Measurements from ENCODE around the gene PCSK6.

PCSK6 gene

GRCh38 chr15:101264911-101265641 is 224.4 kb downstream of the PCSK6 start:
- H3K9me3 ChIP-seq (ENCODE audit: control insufficient read depth, insufficient read depth, low read length): no peaks in the 10 kb centered on the region
- no peak overlapping the region for H3K4me3 ChIP-seq (ENCODE audit: low read depth, low read length)
- H3K9ac ChIP-seq (ENCODE audit: low read depth, low read length): no peak overlapping the region
- H3K27me3 ChIP-seq (ENCODE audit: control insufficient read depth, insufficient read depth, low read length): no peaks in the 10 kb centered on the region
- H3K4me1 ChIP-seq (ENCODE audit: control insufficient read depth, insufficient read depth, low read length): no peaks in the 10 kb centered on the region
- peaks cover 8% of the 10 kb centered on the region for H3K36me3 ChIP-seq (ENCODE audit: control insufficient read depth, insufficient read depth, low read length)

GRCh38 chr15:101264011-101264410 is 225.5 kb downstream of the PCSK6 start:
- no peaks in the 10 kb centered on the region for H3K9me3 ChIP-seq (ENCODE audit: control insufficient read depth, insufficient read depth, low read length)
- no peaks in the 10 kb centered on the region for H3K27me3 ChIP-seq (ENCODE audit: control insufficient read depth, insufficient read depth, low read length)
- no peak overlapping the region for H3K9ac ChIP-seq (ENCODE audit: low read depth, low read length)
- no peak overlapping the region for H3K4me3 ChIP-seq (ENCODE audit: low read depth, low read length)
- H3K36me3 ChIP-seq (ENCODE audit: control insufficient read depth, insufficient read depth, low read length): peaks cover 4% of the 10 kb centered on the region
- H3K4me1 ChIP-seq (ENCODE audit: control insufficient read depth, insufficient read depth, low read length): no peaks in the 10 kb centered on the region

GRCh38 chr15:101262551-101262950 is 227.0 kb downstream of the PCSK6 start:
- H3K27me3 ChIP-seq (ENCODE audit: control insufficient read depth, insufficient read depth, low read length): no peaks in the 10 kb centered on the region
- H3K4me3 ChIP-seq (ENCODE audit: low read depth, low read length): no peak overlapping the region
- H3K9me3 ChIP-seq (ENCODE audit: control insufficient read depth, insufficient read depth, low read length): no peaks in the 10 kb centered on the region
- peaks cover 3% of the 10 kb centered on the region for H3K36me3 ChIP-seq (ENCODE audit: control insufficient read depth, insufficient read depth, low read length)
- no peak overlapping the region for H3K9ac ChIP-seq (ENCODE audit: low read depth, low read length)
- peaks cover 7% of the 10 kb centered on the region for H3K4me1 ChIP-seq (ENCODE audit: control insufficient read depth, insufficient read depth, low read length)

- H3K36me3 ChIP-seq (ENCODE audit: control insufficient read depth, insufficient read depth, low read length): no peaks in the 10 kb centered on the region
- no peak overlapping the region for H3K9ac ChIP-seq (ENCODE audit: low read depth, low read length)
- peaks cover 7% of the 10 kb centered on the region for H3K4me1 ChIP-seq (ENCODE audit: control insufficient read depth, insufficient read depth, low read length)
- H3K27me3 ChIP-seq (ENCODE audit: control insufficient read depth, insufficient read depth, low read length): no peaks in the 10 kb centered on the region
- no peaks in the 10 kb centered on the region for H3K9me3 ChIP-seq (ENCODE audit: control insufficient read depth, insufficient read depth, low read length)
- H3K4me3 ChIP-seq (ENCODE audit: low read depth, low read length): no peak overlapping the region
Observed at GRCh38 chr15:101258238-101259144, 231.0 kb downstream of the PCSK6 start.

DNA sequence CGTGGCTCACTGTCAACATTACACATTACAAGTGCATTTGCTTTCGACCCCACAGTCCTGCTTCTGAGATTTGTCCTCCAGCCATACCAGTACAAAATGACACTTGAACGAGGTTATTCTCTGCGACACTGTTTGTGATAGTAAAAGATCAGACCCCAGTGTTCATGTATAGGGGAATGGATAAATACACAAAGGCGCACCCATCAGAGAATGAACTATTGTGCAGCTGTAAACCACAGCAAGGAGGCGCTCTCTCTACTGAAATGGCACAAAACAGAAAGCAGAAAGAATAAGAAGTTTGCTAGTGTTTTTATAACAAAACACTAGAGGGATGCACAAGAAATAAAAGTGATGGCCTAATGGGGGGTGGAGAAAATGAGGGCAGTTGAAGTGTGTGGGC is 232.8 kb downstream of the PCSK6 start:
- no peak overlapping the region for H3K9ac ChIP-seq (ENCODE audit: low read depth, low read length)
- no peaks in the 10 kb centered on the region for H3K9me3 ChIP-seq (ENCODE audit: control insufficient read depth, insufficient read depth, low read length)
- peaks cover 7% of the 10 kb centered on the region for H3K4me1 ChIP-seq (ENCODE audit: control insufficient read depth, insufficient read depth, low read length)
- no peak overlapping the region for H3K4me3 ChIP-seq (ENCODE audit: low read depth, low read length)
- H3K36me3 ChIP-seq (ENCODE audit: control insufficient read depth, insufficient read depth, low read length): no peaks in the 10 kb centered on the region
- H3K27me3 ChIP-seq (ENCODE audit: control insufficient read depth, insufficient read depth, low read length): no peaks in the 10 kb centered on the region

DNA sequence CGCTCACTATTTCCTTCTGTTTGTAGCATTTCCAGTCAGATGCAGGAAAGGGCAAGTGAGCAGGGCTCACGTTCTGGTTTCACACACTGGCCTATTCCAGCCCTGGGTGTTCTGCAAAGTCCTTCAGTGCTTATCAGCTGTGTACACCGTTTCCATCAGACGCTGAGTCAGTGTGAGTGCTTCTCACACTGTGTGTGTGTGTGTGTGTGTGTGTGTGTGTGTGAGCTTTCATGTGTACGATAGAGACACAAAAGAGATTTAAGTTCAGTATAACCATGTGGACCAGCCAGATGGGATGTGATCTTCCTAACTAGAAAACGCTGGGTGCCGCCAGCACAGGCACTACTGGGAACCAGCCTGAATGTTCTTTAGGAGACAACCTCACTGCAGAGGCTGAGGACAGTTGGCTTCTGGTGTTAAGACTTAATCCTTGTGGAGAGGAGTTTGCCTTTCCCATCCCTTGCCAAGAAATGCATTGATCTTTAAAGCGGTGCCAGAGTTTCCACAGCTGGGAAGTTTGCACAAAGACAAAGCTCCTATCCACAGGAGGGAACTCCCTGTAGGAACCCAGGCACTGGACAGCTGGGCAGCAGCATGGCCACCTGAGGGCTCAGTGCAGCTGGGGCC is 233.8 kb downstream of the PCSK6 start:
- Histone ChIP-seq H3K4me1 (ENCODE audit: control insufficient read depth, insufficient read depth, low read length) (peaks cover 7% of the 10 kb centered on the region), H3K4me3 (ENCODE audit: low read depth, low read length) (no peak overlapping the region), H3K27me3 (ENCODE audit: control insufficient read depth, insufficient read depth, low read length) (no peaks in the 10 kb centered on the region), H3K9ac (ENCODE audit: low read depth, low read length) (no peak overlapping the region), H3K9me3 (ENCODE audit: control insufficient read depth, insufficient read depth, low read length) (no peaks in the 10 kb centered on the region), H3K36me3 (ENCODE audit: control insufficient read depth, insufficient read depth, low read length) (no peaks in the 10 kb centered on the region)

GRCh38 chr15:101255051-101255395 is 234.5 kb downstream of the PCSK6 start:
- Histone ChIP-seq H3K36me3 (ENCODE audit: control insufficient read depth, insufficient read depth, low read length) (no peaks in the 10 kb centered on the region), H3K4me3 (ENCODE audit: low read depth, low read length) (no peak overlapping the region), H3K27me3 (ENCODE audit: control insufficient read depth, insufficient read depth, low read length) (no peaks in the 10 kb centered on the region)

GRCh38 chr15:101254157-101255050 is 235.1 kb downstream of the PCSK6 start:
- Histone ChIP-seq H3K9ac (ENCODE audit: low read depth, low read length) (no peak overlapping the region), H3K36me3 (ENCODE audit: control insufficient read depth, insufficient read depth, low read length) (no peaks in the 10 kb centered on the region), H3K9me3 (ENCODE audit: control insufficient read depth, insufficient read depth, low read length) (no peaks in the 10 kb centered on the region), H3K4me1 (ENCODE audit: control insufficient read depth, insufficient read depth, low read length) (peaks cover 7% of the 10 kb centered on the region), H3K27me3 (ENCODE audit: control insufficient read depth, insufficient read depth, low read length) (no peaks in the 10 kb centered on the region), H3K4me3 (ENCODE audit: low read depth, low read length) (no peak overlapping the region)

More at GRCh38 chr15:101255051-101255395, 234.5 kb downstream of the PCSK6 start:
- H3K9me3 ChIP-seq (ENCODE audit: control insufficient read depth, insufficient read depth, low read length): no peaks in the 10 kb centered on the region
- peaks cover 7% of the 10 kb centered on the region for H3K4me1 ChIP-seq (ENCODE audit: control insufficient read depth, insufficient read depth, low read length)
- H3K9ac ChIP-seq (ENCODE audit: low read depth, low read length): no peak overlapping the region

All from iPS-15b (cell line).